ENCODE measurements around the gene FSCN2. TPM values are rescaled to one million over a fixed set of nuclear protein-coding genes. Genes with fewer than 3 reads are reported as not detected.

The FSCN2 gene
- total RNA-seq, 1 experiment from 2014 or later: 1.2 TPM

GRCh38 chr17:81509207-81509971, 18.8 kb upstream of the FSCN2 start:
- H3K36me3 ChIP-seq (ENCODE audit: control insufficient read depth, insufficient read depth, low read length): peaks cover 31% of the 10 kb centered on the region
- no peak for DNase-seq (ENCODE audit: low read depth, low spot score)
- ATAC-seq: no peak
- peaks cover 13% of the 10 kb centered on the region for H3K4me1 ChIP-seq (ENCODE audit: control insufficient read depth, insufficient read depth, low read length)
- TF ChIP-seq CTCF (IDR thresholded peaks at IDR 0.05) (no peak), SIN3A (IDR thresholded peaks at IDR 0.05; ENCODE audit: borderline replicate concordance, insufficient read depth, low read depth, low read length) (no peak; the same call in 1 of the 2 replicates), POLR2AphosphoS5 (IDR thresholded peaks at IDR 0.05; ENCODE audit: low read depth, low read length) (peak; percentile 43)
- peak overlapping the region; percentile 67 to 100 for H3K4me3 ChIP-seq (ENCODE audit: low read depth in 2 of 2, low read length in 2 of 2)
- ChIA-PET POLR2A (interaction anchor here (0.6 to 1.2 kb wide), 3 partner anchors 10 to 114 kb away, joined by 4 to 8 read pairs (median 5); partner anchors contain the start of gene BAHCC1), CTCF (no interaction called here)
- BruUV-seq (replicated peaks): no TSS peak
- intact Hi-C loops (cut with micrococcal nuclease; ENCODE audit: unreplicated experiment) (no loop called here), in situ Hi-C loops (cut with HindIII; ENCODE audit: low pct_unique_long_range_greater_than_20kb, low sequenced_read_pairs) (no loop called here)
- no peaks in the 10 kb centered on the region for H3K9me3 ChIP-seq (ENCODE audit: control insufficient read depth, insufficient read depth, low read depth, low read length)
- H3K27ac ChIP-seq (ENCODE audit: low read length): peak overlapping the region; percentile 87
- no peaks in the 10 kb centered on the region for H3K27me3 ChIP-seq (ENCODE audit: control insufficient read depth, insufficient read depth, low read length)

- POLR2A ChIA-PET: interaction anchor here (0.5 kb wide), 1 partner anchor 118 kb away, joined by 3 read pairs; no protein-coding TSS in a partner anchor
- no peaks in the 10 kb centered on the region for H3K9me3 ChIP-seq (ENCODE audit: control insufficient read depth, insufficient read depth, low read depth, low read length)
- H3K27ac ChIP-seq (ENCODE audit: low read length): peak overlapping the region; percentile 87
- TF ChIP-seq SIN3A (IDR thresholded peaks at IDR 0.05; ENCODE audit: borderline replicate concordance, insufficient read depth, low read depth, low read length) (no peak), POLR2AphosphoS5 (IDR thresholded peaks at IDR 0.05; ENCODE audit: low read depth, low read length) (0 out of 2 replicates have a peak, but pooled peaks have one; percentile 6)
- H3K36me3 ChIP-seq (ENCODE audit: control insufficient read depth, insufficient read depth, low read length): peaks cover 31% of the 10 kb centered on the region
- CTCF ChIA-PET: no interaction called here
- in situ Hi-C loops (cut with HindIII; ENCODE audit: low pct_unique_long_range_greater_than_20kb, low sequenced_read_pairs): no loop called here
- H3K27me3 ChIP-seq (ENCODE audit: control insufficient read depth, insufficient read depth, low read length): no peaks in the 10 kb centered on the region
- no TSS peak for BruUV-seq (replicated peaks)
- ATAC-seq (no peak), DNase-seq (ENCODE audit: low read depth, low spot score) (no peak)
- peaks cover 13% of the 10 kb centered on the region for H3K4me1 ChIP-seq (ENCODE audit: control insufficient read depth, insufficient read depth, low read length)
- intact Hi-C loops (cut with micrococcal nuclease; ENCODE audit: unreplicated experiment): no loop called here
- H3K4me3 ChIP-seq (ENCODE audit: low read depth in 2 of 2, low read length in 2 of 2): peak overlapping the region; percentile 67 to 100
Observed at GRCh38 chr17:81509972-81510784, 18.0 kb upstream of the FSCN2 start.

GRCh38 chr17:81510785-81511553, 17.2 kb upstream of the FSCN2 start:
- in situ Hi-C loops (cut with HindIII; ENCODE audit: low pct_unique_long_range_greater_than_20kb, low sequenced_read_pairs): no loop called here
- H3K4me3 ChIP-seq (ENCODE audit: low read depth in 2 of 2, low read length in 2 of 2): peak overlapping the region; percentile 67 to 100
- BruUV-seq (replicated peaks): no TSS peak
- intact Hi-C loops (cut with micrococcal nuclease; ENCODE audit: unreplicated experiment): no loop called here
- peaks cover 13% of the 10 kb centered on the region for H3K4me1 ChIP-seq (ENCODE audit: control insufficient read depth, insufficient read depth, low read length)
- peak overlapping the region; percentile 87 for H3K27ac ChIP-seq (ENCODE audit: low read length)
- no peaks in the 10 kb centered on the region for H3K9me3 ChIP-seq (ENCODE audit: control insufficient read depth, insufficient read depth, low read depth, low read length)
- ATAC-seq: no peak
- DNase-seq (ENCODE audit: low read depth, low spot score): no peak
- ChIA-PET POLR2A (interaction anchor here (0.5 to 0.6 kb wide), 2 partner anchors 114 to 119 kb away, joined by 3 to 5 read pairs; no protein-coding TSS in a partner anchor), CTCF (interaction anchor here (0.6 kb wide), 1 partner anchor 592 kb away, joined by 6 read pairs; no protein-coding TSS in a partner anchor)
- TF ChIP-seq SIN3A (IDR thresholded peaks at IDR 0.05; ENCODE audit: borderline replicate concordance, insufficient read depth, low read depth, low read length) (0 out of 2 replicates have a peak, but pooled peaks have one; percentile 32), REST (IDR thresholded peaks at IDR 0.05; ENCODE audit: insufficient read depth in 1 of 2, low read depth in 2 of 2, low read length in 1 of 2) (0 out of 4 replicates have a peak, but pooled peaks of 1 of the 2 experiments have one; percentile 8), TCF7L2 (IDR thresholded peaks at IDR 0.05; ENCODE audit: low read depth, low read length) (no peak)
- H3K27me3 ChIP-seq (ENCODE audit: control insufficient read depth, insufficient read depth, low read length): no peaks in the 10 kb centered on the region
- H3K36me3 ChIP-seq (ENCODE audit: control insufficient read depth, insufficient read depth, low read length): peaks cover 31% of the 10 kb centered on the region

All from Panc1 (cell line).